AG08395 (cell line): Measurements from ENCODE around the gene MARK3.

ENCODE experiments used
- DNase-seq: peaks from one replicate; pipeline ENCODE4 v3.0.0; 2012; ENCODE audit warnings: mixed read lengths, low spot score

Gene MARK3

GRCh38 chr14:103488071-103488470 is 102.9 kb downstream of the MARK3 start:
- no peak for DNase-seq

GRCh38 chr14:103488960-103489359 is 103.7 kb downstream of the MARK3 start:
- peak; percentile 14 for DNase-seq

DNA sequence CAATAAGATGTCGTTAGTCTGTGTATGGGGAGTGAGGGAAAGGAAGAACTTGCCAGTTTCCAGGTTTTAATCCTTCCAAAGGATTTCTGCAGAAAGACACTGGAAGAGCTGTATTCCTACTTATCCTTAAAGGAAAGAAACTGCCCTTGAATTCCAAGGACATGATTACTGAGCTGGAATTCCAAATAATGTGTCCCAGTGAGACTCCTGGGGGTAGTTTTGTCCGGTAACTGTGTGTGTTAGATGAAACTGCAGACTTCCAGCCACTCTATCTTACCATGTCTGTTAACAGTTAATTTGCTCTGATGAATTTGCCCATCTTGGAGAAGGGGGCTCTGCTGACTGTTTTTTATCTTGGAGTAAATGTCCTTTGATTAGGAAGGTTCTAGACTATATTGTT is 104.4 kb downstream of the MARK3 start:
- no peak for DNase-seq

DNA sequence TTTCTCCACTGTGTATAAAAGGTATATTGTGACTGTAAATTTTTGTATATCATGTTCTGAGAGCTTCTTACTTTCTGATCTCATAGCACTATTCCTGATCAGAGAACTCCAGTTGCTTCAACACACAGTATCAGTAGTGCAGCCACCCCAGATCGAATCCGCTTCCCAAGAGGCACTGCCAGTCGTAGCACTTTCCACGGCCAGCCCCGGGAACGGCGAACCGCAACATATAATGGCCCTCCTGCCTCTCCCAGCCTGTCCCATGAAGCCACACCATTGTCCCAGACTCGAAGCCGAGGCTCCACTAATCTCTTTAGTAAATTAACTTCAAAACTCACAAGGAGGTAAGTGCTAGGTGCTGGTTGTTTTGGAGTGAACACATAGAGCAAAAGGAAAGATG is 106.5 kb downstream of the MARK3 start:
- DNase-seq, result no peak

DNA sequence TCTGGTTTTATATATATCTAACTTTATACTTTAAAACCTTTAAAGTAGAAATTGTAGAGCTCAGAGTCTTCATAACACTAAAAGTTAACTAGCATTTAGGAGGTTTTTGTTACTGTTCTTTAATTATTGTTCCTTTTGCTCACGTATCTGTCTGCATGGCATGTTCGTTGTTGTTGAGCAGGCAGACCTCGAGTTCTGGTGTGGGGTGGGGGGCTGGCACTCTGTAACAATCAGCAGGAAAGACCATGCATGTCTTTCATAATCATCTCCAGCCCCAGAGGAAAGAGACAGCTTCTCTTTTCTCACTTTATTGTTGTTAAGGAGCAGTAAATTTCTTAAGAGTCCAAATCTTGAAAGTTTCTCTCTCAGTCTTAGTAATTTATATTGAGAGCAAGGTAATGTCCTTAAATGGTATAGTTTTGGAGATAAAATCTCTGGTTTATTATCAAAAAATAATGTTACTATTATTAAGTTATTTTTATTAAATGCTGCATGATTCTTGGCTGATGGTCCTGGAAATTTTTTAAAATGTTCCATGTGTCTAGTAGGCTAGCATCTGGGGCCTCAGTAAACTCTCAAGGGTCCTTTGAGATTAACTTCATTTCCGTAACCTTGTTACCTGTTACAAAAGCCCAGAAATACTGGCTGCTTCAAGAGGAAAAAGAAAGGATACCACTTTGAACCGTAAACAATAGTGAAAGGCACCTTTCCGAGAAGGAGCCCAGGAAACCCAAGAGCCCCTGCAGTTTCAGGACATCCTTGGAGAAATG is 107.1 kb downstream of the MARK3 start:
- DNase-seq, result no peak

DNA sequence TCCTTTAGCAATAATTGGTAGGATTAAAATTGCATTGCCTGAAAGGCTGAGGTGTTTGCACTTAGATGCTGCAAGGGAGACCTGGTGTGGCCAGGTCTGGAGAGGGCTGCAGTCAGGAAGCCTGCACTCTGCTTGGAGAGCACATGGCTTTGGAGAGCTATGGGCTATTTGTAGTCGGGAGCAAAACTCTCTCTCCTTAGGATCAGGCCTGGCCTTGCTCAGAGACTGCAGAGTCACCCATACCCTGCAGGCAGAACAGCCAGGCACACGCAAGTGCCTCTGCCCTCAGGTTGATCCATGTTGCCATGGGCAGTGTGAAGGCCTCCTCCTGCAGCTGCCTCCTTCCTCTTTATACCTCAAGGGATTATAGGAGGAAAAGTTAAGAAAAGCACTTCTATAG is 110.6 kb downstream of the MARK3 start:
- no peak for DNase-seq

DNA sequence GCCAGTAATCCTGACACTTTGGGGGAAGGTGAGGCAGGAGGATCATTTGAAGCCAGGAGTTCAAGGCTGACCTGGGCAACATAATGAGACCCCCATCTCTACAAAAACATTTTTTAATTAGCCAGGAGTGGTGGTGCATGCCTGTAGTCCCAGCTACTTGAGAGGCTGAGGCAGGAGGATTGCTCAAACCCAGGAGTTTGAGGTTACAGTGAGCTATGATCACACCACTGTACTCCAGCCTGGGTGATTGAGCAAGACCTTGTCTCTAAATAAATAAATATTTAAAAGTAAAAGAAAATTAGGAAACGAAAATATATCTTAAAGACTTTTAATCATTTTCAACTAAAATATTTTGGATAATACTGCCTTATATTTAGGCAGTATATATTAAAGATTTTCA is 111.6 kb downstream of the MARK3 start:
- DNase-seq, result no peak

- no peak for DNase-seq
These were observed 114.5 kb downstream of the MARK3 start for GRCh38 chr14:103499709-103500108.

GRCh38 chr14:103500148-103500990 is 115.2 kb downstream of the MARK3 start:
- DNase-seq, result peak; percentile 82

DNA sequence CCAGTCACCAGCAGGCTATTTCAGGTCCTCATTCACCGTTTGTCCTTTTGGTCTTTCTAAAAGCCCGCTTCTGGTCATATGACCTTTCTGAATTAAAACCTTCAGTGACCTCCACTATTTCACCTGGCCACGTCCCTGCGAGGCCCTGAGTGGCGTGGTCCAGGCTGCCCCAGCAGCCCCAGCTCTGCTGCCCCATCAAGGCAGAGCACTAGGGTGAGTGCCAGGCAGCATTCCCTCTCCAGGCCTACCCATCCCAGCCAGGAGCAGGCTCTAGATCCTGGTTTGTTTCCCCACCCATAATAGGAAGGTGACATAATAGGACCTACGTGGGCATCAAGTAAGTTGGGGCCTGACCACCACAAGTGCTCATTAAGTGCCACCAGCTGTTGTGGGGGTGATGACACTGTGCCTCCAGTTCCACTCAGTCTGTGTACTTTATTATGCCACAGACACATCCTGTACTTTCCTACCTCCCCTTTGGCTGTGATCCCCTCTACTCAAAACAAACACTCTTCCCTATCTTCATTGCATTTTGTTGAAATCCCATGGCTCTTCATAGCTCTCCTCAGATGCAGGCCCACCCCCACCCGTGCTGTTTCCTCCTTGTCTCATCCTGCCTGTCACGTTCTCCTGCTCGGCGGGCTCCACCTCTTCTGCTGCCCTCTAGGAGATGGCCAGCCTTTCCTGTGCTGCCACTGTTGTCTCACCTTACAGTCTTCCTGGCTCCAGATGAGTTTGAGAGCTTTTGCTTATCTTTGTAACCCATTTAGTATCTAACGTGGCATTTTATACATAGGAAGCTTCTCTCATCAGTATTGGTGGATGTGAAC is 116.0 kb downstream of the MARK3 start:
- DNase-seq, result no peak

- DNase-seq, result no peak
These were observed 116.9 kb downstream of the MARK3 start for GRCh38 chr14:103501921-103502669.

GRCh38 chr14:103502877-103503276 is 117.7 kb downstream of the MARK3 start:
- no peak for DNase-seq

DNA sequence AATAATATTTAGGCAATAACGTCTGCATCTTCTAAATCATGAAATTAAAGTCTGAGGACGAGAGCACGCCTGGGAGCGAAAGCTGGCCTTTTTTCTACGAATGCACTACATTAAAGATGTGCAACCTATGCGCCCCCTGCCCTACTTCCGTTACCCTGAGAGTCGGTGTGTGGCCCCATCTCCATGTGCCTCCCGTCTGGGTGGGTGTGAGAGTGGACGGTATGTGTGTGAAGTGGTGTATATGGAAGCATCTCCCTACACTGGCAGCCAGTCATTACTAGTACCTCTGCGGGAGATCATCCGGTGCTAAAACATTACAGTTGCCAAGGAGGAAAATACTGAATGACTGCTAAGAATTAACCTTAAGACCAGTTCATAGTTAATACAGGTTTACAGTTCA is 118.1 kb downstream of the MARK3 start:
- DNase-seq, result no peak

DNA sequence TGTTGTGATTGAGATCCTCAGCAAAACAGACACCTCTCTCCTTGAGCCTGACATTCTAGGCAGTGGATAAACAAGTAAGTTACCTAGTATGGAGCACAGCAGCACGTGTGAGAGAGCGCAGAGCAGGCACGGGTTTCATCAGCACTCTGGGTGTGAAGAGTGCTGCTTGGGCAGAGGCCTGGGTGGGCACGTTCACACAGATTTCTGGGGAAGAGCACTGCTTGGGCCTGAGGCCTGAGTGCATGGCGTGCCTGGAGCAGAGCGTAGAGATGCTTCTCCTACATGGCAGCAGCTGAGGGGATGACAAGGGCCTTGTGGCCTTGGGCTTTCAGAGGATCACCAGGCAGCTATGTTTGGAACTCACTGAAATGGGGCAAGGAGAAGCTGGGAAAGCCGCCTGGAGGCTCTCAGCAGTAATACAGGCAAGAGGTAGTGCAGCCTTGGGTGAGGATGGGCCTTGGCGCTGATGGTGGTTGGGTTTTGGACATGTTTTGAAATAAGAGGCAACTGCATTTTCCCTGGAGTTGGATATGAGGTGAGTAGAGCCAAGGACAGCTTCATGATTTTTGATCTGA is 119.9 kb downstream of the MARK3 start:
- DNase-seq, result no peak

DNA sequence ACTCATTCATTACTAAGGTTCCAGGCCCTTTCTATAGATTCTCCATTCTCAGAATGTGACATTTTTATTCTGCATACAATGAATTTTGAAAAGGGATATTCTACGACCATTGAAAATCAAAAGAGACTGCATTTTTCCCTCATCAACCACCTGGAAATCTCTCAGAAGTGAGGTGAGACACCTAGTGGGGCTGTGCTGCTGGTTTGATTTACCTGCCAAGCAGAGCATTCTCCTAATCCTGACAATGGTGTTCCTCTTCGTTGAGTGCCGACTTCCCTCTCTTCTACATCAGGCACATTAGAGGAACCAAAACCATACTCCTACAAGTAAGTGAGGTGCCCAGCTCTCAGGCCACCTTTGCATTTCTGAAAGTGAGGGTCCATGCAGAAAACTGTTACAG is 122.5 kb downstream of the MARK3 start:
- no peak for DNase-seq

DNA sequence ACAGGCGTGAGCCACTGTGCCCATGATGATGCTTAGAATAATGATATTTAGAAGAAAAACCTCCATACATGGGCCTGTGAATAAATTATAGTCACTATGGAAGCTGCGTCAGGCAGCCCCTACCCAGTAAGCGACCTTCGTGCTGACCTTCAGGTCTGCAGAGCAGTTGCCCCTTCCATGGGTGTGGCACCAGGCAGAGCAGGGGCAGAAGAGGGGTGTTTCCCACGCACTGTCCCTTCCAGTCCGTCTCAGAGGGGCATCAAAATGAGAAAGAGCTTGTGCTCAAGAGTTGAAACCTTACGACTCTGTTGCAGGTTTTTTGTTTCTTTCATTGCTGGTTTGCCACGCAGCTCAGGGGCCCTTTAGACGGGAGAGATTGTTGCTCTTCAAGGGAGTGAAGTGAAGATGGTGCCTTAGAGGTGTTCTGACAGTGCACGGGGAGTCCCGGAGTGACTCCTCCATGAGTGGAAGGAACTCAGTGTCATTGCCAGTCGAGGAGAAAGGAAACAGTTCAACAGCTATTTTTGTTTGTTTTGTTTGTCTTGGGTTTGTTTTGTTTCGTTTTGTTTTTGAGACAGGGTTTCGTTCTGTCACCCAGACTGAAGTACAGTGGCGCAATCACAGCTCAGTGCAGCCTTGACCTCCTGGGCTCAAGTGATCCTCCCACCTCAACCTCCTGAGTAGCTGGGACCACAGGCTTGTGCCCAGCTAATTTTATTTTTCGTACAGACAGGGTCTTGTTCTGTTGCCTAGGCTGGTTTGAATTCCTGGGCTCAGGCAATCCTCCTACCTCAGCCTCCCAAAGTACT is 123.5 kb downstream of the MARK3 start:
- no peak for DNase-seq

DNA sequence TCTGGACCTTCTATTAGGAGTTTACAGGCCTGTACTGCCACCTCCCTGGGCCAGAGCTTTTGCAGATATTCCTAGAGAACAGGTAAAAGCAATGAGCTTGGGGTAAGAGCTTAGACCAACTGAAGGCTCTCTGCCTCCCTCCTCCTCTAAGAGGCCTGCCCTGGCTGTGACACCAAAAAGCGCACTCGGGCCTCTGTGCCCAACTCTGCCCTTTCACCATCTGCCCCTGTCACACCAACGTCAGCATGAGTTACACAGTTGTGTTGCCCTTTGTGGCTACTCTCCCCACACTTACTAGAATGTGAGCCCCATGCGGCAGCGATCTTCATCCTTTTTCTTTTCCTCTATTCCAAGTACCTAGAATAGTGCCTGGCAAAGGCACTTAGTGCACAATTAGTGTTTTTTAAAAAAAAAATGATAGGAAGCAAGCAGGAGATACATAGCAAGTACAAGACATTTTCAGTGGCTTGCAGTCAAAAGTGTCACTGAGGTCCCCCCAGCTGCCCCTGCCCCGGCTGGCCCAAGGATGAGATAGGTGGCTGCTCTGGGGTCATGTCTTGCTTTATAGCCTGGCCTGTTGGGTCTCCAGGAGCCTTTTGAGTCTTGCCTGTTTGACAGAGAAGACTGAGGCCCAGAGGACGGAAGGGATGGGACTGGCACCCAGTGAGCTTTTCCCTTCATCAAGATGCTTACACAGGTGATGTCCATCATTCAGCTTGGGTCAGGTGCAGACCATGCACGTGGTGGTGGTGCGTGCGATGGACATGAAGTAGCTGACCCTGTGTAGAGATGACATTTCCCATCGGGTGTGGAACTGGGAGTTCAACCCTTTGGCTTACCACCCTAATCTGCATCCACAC is 124.9 kb downstream of the MARK3 start:
- DNase-seq, result no peak

GRCh38 chr14:103510724-103511693 is 125.8 kb downstream of the MARK3 start:
- DNase-seq, result no peak
